NCI-H187 (cell line): ENCODE measurements around the gene URB1.
"Not testable (repeated sequence)": the region's sequence is repeated elsewhere in the genome, so short reads cannot be mapped to it uniquely, and the experiment has no call there.

ENCODE experiments used
- DNase-seq, 2 experiments: peaks; one replicate each; lab custom pipeline; 2025; lab: John Stamatoyannopoulos, UW

URB1 gene

DNA sequence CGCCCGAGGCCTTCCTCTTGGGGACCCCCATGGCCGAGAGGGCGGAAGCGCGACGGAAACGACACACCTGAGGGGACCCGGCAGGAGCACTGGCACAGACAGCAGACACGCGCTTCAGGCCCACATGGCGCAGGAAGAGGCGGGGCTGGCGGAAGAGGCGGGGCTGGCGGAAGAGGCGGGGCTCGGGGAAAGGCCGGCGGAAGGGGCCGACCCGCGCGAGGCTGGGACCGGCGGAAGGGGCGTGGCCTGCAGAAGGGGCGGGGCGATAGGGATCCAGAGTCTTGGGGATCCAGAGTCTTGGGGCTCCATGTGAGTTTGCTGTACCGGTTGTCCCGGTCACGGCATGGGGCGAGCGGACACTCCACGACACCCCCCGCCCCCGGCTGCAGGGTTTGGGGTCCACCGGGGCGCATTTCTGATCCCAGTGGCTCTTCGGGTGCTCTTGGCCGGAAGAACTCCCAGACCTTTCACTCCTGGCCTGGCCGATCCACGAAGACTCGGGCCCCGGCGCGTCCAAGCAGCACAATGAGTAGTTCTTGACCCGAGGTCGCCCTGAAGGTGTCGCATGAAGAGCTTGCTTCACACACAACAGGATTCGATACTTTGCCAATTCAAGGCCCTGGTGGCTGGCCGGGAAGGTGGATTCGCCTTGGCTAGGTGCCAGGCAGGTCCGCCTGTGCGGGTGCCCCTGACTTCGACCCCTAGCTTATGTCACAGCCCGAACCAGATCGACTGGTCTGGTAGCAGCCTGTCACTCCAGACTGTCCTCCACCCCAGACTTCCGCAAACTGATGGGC is at the start of gene URB1:
Gene URB1, minus strand, starts transcription at position 133 of the 797 bp plus-strand sequence. Its CDS starts 102 bp downstream, at position 31.
- DNase-seq, result peak; percentile 80 to 91

- no peak for DNase-seq
Observed at GRCh38 chr21:32437729-32438128, 44.9 kb upstream of the URB1 start.

- not testable (repeated sequence) for DNase-seq
Observed at GRCh38 chr21:32432982-32433660, 40.3 kb upstream of the URB1 start.

DNA sequence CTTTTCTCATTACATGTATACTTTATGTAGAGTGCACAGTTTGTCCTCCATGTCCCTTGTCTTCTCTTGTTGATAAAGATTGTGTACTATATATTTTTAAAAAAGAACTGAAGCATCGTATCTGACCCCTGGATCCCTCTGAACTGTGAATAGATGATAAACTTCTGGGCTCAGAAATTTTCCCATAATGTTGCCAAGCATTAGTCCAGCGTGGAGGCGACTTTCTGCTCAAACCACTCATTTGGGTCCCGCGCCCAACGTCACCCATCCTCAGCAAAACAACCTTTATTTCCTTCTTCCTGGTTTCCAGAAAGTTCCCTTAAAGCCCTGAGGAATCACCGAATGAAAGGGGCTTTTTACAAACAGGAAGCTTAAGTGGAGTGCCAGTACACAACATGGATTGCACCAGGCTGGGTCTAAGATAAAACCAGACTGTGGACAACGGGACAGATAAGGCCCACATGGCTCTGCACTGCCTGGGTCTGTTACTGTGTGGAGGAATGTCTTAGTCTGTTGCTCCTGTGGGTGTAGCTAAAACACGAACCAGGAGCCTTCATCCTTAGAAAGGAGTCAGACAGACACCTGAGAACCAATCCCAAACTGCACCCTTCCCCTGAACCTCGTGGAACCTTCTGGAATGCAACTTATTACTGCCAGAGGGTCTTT is 35.3 kb upstream of the URB1 start:
- DNase-seq, result no peak

GRCh38 chr21:32426592-32427051 is 33.8 kb upstream of the URB1 start:
- no peak for DNase-seq

DNA sequence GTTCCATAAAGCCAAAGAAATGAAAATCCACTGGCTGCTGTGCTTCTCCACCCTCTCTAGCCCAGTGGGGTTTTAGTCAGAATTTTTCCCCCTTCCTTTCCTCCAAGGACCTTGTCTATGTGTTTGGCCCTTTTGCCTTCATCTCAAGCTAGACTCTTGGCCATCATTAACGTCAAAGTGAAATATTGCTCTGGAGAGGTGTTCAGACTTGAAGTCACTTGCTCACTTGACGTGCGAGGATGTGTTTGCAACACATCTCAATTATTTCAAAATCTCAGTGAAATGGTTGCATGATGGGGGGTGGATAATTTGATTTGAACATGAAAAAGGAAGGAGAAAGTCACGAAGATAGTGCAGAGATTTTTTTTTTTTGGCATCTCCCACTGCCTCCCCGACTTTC is 33.3 kb upstream of the URB1 start:
- DNase-seq, result no peak

- no peak for DNase-seq
Observed at GRCh38 chr21:32425628-32426027, 32.8 kb upstream of the URB1 start.

DNA sequence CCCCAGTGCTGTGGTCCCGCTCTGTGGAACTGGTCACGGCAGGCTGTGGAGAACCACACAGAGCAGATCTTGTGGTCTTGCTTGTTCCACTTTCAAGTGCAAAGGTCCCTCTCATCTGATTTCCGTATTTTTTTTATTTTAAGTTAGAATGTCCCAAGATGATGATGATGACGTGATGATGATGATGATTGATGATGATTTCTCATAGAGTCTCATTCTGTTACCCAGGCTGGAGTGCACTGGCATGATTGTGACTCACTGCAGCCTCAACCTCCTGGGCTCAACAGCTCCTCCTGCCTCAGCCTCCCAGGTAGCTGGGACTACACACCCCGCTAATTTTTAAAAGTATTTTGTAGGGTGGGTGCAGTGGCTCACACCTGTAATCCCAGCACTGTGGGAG is 31.9 kb upstream of the URB1 start:
- DNase-seq, result no peak

DNA sequence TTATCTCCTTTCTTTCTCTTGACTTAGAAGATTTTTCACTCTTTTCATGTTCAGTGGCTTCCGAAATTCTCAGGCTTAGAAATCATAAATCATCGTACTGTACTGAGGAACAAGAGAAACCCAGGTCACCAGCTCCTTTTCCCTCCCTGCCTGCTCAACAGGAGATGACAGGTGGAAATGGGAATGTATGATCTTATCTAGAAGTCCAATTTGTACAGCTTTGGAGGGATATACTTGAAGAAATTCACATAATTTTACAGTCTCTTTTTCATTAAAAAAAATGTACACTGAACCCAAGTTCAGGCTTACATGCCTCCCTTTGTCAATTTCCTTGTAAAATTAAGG is 31.4 kb upstream of the URB1 start:
- no peak for DNase-seq

DNA sequence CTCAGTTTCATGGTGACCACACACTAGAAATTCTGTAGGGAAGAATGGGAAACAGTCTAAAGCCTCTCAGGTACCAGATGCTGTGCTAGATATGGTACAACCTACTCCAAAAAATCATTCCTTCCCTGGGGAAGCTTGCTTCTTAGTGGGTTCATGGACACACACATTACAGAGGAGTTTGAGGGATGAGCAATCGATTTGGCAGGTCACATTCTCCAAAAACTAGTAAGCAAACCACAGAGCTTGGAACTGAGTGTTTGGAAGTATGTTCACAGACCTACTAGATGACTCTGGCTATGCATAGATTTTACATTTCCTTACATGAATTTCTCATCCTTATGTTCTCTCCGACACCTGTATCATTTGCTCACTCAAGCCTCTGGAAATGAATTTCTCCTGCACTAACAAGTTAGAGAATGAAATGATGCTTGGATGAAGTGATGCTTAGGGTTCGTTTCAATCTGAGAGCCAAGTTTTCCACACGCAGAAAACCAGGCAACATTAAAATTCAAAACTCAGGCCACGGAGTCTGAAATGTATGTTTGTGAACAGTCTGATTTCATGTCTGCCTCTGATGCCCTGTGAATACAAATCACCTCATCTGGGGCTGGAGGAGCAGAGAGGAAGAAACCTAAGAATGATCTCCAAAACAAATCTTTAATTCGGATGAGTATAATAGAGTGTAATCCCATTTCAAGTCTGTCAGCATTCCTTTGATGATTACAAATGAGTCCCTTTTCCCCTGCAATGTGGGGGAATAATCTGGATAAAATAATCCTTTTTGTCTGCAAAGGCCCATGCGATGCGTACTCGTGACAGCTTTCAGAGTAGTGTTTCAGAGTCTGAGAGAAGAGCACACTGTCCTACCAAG is 30.7 kb upstream of the URB1 start:
- no peak for DNase-seq

DNA sequence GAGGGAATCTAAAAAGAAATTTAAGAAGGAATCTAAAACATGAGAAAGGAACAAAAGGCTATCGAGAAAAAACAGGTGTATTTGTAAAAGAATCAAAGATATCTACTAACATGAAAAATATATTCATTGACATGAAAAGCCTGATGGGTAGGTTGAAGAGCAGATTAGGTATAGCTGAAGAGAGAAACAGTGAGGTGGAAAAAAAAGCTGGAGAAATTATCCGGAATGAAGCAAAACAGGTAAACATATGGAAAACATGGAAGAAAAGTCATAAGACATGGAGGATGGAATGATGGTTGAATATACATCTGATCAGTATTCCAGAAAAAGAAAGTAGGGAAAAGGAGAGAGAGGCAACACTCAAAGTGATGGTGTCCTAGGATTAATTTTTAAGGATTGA is 29.3 kb upstream of the URB1 start:
- no peak for DNase-seq

DNA sequence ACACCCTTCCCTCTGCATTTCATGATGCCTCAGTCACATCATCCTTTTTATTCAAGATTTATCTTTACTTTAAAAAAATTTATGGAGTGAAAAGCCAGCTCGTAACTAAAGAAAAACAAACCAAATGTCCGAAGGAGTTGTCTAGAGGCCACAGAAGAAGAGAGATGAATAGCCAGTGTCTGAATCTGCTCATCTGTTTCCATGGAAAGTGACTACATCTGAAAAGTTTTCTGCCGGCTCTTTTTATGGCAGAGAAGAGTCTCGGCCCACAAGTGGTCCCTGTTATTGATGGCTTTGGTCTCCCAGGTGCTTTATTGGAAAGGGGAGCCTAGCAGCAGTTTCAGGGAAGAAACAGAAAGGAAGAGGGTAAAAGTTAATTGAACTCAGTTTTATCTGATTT is 25.3 kb upstream of the URB1 start:
- no peak for DNase-seq

DNA sequence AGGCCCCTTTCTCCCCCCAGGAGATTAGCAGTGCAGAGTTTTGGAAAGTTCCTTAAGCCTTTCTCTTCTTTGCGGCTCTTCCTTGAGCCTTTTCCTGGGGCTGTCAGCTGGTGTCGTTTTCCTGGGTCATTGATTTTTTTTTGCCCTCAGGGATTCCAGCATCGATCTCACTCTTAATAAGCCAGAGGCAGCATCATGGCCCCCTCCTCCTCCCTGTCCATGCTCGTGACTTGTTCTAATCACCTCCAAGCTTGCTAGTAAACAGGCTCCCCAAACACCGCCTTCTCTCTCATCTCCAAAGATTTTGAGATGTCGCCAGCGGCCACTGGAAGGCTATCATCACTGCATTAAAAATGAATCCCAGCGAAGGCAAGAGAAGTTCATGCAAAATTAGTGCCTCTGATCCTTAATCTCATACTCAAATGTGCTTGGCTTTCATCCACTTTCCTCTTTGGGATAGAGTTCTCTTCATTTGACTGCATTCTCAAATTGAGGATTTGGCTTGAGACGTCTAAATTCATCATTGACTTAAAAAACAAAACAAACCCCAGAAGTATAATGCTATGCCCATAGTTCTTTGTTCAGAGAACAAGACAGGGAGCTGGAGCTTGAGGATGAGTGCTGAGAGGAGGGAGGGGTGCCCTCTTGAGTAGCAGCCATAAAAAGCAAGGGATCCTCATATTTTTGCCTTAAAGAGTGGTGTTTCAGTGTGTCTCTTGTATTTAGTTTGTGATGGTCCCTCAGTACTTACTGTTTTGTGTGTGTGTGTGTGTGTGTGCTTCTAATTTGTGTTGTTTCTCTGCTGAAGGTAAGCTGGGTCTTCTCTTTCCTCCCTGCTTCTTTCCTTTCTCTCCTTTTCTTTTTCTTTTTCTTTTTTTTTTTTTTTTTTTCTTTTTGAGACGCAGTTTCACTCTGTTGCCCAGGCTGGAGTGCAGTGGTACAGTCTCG is 22.9 kb upstream of the URB1 start:
- DNase-seq, result no peak

DNA sequence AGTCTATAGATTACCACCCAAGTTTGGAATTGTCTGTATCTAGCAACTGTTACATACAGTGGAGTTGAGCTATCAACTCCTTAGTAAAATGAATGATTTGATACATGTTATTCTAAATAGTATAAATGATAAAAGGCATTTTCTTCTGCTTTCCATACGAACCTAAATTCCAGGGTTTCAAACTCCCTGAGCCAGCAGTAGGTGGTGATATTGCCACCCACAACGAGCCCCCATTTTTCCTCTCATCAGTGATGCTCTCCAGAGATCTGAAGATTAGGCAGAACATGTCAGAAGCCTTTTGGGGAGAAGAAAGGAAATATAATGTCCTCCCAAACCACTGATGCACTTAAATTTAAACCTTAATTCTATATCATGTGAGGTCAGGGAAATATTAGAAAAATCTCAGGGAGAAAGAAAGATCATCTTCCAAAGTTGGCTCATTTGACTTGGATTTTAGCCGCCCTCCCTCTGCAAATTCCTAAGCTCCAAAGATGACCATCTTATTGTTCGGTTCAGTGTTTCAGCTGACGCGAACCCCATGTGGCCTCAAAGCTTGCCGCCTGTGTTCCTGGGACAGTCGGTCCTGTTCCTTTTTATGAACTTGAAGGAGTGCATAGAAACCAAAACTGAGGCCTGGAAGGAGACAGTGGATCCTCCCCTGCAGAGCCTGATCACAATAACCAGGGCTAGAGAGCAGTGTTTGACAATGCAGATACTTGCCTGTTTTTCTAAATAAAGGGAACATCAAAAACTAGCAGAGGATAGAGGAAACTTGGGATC is 22.0 kb upstream of the URB1 start:
- DNase-seq, result no peak

DNA sequence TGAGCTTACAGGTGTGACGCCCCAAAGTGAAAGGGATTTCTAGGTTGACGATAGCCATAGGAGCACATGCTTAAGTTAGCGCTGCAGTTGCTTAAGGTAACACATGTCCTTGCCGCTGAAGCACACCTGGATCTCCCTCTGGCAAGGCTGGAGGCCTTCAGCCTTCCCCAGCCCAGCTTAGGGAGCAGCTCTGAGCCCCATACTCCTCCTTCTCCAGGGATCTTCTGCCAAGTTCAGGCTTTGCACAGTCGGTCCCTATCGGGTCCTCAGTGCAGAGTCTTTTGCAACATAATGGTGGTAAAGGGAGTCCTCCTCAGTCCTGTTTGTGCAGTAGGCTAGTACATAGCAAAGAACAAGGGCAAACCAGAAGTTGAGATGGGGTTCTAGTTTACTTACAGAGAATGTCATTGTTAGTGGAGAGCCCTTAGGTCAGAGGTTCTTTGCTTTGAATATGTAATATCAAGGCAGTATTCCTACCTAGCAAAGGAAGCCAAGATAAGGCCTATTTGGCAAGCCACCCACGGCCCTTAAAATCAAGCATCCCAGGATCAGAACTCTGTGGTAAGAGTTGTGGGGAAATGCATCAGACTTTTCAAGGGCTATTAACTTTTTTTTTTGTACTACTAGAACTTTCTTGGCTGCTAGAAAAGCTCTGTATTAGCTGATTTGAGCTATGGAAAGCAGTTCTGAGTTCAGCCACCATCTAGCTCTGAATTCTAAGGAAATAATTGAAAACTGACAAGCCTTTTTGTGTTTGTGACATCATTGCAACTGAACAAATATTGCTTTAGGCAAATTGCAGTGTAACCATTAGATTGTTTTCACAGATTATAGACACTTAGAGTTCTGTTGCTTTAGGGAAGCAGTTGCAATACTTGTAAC is 21.1 kb upstream of the URB1 start:
- DNase-seq, result no peak

- DNase-seq, result no peak
Observed at GRCh38 chr21:32413015-32413504, 20.2 kb upstream of the URB1 start.

- DNase-seq, result no peak
Observed at GRCh38 chr21:32412162-32413014, 19.6 kb upstream of the URB1 start, which contains the start of gene EVA1C. EVA1C (plus strand) TSS chr21:32412706; CDS start chr21:32412854, 148 bp downstream.
